HCEC 1CT (cell line): ENCODE measurements around the gene RNGTT.

Experiments used
- DNase-seq: peaks from one replicate; pipeline ENCODE4 v3.0.0-alpha.2; 2017

Gene RNGTT

DNA sequence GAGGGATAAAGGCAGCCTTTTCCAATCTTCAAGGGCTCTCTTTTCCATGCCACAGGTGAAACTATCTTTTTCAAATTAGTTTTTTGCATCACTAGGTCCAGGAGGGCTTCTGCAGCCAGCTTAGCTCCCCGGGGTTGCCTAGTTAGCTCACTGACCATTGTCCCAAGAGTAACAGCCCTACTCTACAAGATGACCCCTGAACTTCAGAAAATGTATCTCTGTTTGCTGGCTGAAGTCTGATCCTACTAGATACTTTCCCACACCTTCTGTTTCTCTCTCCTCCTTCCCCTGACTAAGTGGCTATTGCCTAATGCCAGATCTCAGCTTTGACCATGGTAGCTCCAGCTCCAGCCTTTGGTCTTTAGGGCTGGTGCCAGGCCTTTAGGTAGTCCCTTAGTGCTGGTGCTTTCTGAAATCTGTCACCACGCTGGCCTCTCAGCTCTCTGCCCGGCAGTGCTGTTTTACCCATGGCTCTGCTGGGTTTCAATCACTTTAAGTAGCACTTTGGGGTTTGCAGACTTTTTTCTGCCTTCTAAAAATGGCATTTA lies 255.1 kb downstream of the RNGTT start:
- no peak for DNase-seq

DNA sequence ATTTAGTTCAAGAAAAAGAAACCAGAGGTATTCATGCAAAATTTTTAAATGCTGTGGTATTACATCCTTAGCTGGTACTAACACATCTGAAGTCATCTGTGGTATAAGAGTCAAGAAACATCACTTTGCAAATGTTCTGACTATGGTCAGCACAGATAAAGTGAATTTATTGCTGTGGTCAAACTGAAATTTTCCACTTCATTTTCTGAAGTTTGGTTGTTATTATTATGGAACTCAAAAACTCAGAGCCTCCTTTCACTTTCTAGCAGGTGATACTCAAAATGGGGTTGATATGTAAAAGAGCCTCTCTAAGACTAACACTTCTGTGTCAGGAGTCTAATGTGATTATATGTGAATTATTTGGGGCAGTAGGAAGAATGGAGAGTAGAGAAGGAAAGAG lies 257.8 kb downstream of the RNGTT start:
- no peak for DNase-seq

DNA sequence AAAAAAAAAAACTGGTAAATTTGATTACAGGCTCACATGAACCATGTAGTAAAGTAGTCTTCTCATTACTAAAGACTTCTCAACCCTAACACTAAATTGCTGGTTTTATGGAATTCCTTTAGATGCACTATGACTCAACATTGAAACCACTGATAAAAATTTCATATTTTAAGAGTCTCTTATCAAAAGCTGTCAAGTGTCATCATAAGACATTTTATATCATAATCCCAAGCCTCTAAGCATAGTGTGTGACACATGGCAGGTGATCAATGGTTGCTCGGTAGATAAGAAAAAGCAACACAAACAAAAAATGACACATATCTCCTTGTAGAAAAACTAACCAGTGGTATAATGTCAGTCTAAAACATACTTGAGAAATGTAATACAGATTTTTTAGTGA lies 258.4 kb downstream of the RNGTT start:
- DNase-seq, result no peak

DNA sequence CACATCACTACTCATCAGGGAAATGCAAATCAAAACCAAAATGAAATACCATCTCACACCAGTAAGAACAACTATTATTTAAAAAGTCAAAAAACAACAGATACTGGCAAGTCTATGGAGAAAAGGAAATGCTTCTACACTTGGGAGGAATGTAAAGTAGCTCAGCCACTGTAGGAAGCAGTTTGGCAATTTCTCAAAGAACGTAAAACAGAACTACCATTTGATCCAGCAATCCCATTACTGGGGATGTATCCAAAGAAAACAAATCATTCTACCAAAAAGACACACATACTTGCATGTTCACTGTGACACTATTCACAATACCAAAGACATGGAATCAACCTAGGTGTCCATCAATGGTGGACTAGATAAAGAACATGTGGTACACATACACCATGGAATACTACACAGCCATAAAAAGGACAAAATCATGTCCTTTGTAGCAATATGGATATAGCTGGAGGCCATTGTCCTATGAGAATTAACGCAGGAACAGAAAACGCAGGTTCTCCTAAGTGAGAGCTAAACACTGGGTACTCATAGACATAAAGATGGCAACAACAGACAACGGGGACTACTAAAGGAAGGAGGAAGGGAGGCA lies 260.4 kb downstream of the RNGTT start:
- DNase-seq, result no peak

DNA sequence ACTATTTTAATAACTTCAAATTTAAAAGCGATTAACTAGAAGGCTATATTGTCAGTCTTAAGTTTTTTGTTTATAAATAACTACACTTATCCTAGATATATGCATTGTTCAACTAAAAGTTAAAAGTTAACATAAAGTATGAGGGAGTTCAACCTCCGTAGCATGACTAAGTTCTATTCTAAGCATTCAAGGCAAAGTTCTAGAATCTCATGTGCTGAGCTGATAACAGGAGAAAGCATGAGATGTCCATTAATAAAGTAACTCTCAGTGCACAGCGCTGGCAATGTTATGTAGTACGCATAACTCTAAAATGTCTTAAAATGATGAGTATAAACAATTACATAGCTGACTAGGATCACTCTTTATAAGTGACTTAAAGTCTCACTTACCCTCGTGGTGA lies 264.8 kb downstream of the RNGTT start:
- DNase-seq, result no peak

DNA sequence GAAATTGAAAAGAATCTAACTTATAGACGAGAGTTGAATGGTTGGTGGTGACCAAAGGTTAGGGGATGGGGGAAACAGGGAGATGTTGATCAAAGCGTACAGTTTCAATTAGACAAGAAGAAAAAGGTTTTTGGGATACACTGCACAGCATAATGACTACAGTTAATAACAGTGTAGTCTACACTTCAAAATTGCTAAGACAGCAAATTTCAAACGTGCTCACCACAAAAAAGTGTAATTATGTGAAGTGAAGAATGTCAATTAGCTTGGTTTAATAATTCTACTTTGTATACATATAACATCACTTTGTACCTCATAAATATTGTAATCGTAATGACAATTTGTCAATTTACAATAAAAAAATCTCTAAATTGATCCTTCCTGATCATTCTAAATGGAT lies 267.5 kb downstream of the RNGTT start:
- no peak for DNase-seq

DNA sequence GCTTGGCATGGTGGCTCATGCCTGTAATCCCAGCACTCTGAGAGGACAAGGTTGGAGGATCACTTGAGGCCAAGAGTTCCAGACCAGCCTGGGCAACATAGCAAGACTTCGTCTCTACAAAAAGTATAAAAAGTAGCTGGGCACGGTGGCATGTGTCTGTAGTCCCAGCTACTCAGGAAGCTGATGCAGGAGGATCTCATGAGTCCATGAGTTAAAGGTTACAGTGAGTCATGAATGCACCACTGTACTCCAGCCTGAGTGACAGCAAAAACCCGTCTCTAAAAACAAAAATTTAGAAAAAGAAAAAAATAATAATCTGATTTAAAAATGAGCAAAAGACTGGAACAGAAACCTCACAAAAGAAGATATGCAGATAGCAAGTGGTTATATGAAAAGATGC lies 279.7 kb downstream of the RNGTT start:
- DNase-seq, result peak; percentile 54

DNA sequence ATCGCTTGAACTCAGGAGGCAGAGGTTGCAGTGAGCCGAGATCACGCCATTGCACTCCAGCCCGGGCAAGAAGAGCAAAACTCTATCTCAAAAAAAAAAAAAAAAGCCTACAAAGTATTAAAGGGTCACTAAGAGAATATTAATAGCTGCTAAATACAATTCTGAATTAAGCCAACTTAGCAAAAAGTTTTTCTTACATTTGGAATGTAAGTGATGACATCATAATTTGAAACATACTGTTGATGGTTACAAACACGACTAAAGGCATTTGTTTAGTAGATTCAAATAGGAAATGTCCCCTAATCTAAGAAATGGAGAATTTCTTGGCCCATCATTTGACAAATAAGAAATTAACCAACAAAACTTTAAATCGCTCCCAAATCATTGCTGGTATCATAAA lies 282.8 kb downstream of the RNGTT start:
- DNase-seq, result no peak

DNA sequence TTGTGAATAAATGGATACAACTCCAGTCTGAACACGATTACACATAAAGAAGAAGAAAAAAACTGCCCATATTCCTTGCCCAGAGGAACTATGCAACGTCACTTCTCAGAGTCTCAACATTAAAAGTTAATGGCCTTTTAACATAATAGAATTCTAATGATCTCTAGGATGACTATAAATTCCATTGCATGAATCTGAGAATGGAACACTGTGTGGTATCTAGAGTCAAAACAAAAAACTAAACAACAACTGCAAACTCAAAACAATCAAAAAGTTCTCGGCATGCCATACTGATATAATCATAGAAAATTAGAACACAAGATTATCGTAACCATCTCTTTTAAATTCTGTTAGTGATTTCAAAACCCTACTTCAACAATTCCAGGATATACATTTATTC lies 283.6 kb downstream of the RNGTT start:
- DNase-seq, result no peak

DNA sequence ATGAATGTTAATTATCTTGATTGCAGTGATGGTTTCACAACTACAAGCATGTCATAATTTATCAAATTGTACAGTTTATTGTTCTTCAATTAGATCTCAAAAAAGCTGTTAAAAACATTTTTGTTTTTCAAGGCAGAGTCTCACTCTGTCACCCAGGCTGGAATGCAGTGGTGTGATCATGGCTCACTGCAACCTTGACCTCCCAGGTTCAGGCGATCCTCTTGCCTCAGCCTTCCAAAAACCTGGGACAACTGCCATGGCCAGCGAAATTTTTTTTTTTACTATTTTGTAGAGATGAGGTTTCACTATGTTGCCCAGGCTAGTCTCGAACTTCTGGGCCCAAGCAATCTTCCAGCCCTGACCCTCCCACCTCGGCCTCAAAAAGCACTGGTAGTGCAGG lies 286.1 kb downstream of the RNGTT start:
- DNase-seq, result no peak

DNA sequence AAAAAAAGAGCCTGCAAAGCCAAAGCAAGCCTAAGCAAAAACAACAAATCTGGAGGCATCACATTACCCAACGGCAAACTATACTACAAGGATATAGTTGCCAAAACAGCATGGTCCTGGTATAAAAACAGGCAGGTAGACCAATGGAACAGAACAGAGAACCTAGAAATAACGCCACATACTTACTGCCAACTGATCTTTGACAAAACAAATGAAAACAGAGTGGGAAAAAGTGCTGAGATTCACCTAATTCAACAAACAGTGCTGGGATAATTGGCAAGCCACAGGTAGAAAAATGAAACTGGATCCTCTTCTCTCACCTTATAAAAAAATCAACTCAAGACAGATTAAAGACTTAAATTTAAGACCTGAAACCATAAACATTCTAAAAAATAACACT lies 291.8 kb downstream of the RNGTT start:
- no peak for DNase-seq

DNA sequence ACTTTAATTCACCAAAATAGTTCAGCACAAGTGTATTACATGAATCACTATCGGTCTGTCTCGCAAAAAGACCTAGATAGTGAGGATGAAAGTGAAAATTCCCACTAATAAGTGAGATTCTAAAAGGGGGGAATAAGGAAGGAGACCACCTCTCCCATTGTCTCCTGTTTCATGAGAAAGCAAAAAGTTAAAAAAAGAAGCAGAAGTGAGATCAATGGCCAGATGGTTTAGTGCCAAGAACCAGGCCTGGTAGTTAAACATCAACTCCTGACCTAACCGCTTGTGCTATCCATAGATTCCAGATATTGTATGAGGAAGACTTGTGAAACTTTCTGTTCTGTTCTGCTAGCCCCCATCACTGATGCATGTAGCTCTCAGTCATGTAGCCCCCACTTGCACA lies 293.0 kb downstream of the RNGTT start:
- no peak for DNase-seq

DNA sequence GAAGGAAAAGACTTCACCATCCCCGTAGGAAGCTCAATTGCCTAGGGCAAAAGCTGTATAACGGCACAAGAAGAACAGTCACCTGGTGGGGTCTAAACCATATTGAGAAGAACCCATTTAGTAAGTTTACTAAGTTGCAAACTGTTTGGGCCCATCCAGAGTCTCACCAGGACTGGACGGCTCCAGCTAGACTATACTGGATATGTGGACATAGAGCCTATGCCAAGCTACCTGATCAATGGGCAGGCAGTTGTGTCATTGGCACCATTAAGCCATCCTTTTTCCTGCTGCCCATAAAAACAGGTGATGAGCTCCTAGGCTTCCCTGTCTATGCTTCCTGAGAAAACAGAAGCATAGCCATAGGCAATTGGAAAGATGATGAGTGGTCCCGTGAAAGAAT lies 293.9 kb downstream of the RNGTT start:
- DNase-seq, result no peak

DNA sequence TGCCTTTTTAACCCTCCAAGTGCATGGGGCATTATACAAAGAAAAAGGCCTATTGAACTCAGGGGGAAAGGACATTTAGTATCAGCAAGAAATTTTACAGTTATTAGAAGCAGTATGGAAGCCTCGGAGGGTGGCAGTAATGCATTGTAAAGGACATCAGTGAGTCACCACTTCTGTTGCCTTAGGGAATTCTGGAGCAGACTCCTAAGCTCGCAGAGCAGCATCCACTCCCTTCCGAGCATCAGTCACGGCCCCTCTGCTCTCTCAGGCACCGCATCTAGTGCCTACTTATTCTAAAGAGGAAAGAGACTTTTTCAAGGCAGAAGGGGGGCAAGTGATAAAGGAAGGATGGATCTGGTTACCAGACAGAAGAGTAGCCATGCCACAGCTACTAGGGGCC lies 296.5 kb downstream of the RNGTT start:
- DNase-seq, result no peak

DNA sequence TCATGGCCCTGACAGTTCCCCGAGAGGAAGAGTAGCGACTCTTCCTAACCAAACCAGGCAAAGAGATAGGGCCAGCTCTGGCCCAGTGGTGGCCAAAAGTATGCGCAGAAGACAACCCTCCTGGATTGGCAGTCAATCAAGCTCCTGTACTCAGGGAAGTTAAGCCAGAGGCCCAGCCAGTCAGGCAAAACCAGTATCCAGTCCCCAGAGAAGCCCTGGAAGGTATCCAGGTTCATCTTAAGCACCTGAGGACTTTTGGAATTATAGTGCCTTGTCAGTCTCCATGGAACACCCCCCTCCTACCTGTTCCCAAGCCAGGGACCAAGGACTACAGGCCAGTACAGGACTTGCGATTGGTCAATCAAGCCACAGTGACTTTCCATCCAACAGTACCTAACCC lies 298.3 kb downstream of the RNGTT start:
- DNase-seq, result no peak

DNA sequence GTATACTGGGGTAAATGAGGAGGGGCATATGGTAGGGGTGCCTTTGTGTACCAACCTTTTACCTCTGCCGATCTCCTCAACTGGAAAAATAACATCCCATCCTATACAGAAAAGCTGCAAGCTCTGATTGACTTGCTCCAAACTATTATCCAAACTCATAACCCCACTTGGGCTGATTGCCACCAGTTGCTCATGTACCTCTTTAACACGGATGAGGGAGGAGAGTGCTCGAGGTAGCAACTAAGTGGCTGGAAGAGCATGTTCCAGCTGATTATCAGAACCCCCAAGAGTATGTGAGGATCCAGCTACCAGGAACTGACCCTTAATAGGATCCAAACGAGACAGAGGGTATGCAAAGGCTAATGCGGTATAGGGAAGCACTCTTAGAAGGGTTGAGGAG lies 299.6 kb downstream of the RNGTT start:
- no peak for DNase-seq

DNA sequence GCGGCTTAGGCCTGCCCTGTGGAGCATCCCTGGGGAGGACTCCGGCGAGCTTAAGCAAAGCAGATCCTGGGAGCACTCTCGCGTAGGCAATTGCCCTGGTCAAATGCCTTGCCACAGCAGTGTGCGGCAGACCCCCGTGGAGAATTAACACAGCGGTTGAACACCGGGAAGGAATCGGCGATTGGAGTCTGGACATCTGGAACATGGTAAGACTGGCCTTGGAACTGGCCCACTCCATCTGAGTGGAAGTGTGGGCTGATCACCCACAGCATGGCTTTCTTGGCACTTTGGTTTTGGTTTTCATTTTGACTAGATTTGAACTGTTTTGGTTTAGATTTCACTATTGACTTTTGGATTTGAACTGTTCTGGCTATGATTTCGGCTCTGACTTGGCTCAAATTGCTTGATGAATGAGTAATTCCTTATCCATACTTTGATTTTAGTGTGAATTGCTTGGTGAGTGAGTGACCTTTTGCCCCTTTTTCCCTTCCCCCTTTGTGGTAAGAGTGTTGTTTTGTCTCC lies 300.7 kb downstream of the RNGTT start:
- no peak for DNase-seq

DNA sequence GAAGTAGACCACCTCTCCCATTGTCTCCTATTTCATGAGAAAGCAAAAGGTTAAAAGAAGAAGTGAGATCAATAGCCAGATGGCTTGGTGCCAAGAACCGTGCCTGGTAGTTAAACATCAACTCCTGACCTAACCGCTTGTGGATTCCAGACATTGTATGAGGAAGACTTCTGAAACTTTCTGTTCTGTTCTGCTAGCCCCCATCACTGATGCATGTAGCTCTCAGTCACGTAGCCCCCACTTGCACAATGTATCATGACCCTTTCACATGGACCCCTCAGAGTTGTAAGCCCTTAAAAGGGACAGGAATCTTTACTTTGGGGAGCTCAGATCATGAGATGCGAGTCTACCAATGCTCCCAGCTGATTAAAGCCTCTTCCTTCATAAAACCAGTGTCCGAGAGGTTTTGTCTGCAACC lies 301.2 kb downstream of the RNGTT start:
- no peak for DNase-seq

DNA sequence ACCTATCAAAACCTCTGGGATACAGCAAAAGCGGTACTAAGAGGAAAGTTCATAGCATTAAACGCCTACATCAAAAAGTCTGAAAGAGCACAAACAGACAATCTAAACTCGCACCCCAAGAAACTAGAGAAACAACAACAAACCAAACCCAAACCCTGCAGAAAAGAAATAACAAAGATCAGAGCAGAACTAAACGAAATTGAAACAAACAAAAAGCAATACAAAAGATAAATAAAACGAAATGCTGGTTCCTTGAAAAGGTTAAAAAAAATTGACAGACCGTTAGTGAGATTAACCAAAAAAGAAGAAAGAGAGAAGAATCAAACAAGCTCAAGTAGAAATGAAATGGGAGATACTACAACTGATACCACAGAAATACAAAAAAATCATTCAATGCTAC lies 302.3 kb downstream of the RNGTT start:
- no peak for DNase-seq

DNA sequence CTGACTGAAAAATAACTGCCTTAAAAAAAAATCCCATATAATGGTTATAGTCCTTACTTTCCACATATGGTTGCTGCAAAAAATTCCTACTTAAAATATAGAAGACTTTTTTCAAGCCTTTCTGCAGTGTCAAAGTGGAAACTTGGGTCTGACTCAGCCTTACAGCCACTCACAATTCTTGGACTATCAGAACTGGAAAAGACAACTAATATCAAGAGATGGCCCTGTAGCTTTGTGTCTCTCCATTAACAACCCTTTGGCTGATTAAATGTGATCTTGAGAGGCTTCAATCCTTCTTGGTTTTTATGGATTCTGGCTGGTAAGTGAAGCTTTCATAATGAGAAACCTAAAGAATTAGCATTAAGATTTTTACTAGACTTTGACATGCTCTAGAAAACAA lies 307.8 kb downstream of the RNGTT start:
- DNase-seq, result no peak

DNA sequence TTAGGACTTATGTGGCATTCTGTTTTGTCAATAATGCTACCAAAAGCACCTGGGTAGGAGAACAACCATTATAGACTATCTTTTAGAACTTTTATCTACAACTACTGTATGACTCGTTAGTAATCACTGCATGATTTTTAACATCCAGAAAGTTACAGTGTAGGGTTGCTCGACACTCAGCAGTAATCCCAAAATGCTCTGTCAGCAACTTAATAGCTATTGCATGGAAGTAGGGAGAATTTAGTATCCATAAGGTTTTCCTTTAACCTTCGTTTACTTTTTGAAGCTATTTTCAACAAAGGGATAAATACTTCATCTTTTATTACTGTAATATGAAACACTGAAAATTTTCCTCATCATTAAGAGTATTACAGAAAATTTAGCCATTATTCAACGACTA lies 309.5 kb downstream of the RNGTT start:
- DNase-seq, result no peak

DNA sequence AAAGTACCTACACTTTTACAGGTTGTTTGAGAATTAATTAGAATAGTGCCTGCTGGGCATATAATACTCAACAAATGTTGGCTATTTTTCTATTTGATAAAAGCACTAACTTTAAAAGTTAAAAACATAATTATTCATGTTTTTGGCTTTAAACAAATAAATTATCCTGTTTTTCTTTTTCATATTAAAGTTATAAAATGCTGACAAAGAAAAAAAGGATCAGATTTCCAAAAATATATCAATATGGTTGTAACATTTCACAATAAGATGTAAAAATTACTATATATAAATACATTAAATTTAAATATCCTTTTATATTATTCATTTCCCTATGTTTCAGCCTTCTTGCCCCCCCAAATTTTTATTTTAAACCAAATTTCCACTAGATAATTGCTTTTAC lies 312.0 kb downstream of the RNGTT start:
- no peak for DNase-seq

DNA sequence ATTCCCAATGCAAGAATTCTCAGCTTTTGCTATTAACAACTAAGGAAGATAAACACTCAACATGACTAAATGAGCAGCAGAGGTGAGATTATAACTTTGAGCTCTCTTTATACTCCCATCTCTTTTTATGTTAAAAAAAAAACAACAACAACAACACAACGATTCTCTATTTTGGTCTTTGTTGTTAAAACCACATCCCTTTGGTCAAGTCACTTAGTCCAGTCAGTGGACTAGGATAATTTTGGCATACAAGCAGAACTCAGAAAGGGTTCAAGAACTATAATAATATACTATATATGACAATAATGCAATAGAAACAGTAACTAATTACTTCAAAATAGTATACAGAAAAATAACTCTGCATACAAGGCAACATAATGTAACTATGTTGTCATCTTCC lies 312.4 kb downstream of the RNGTT start:
- DNase-seq, result no peak

DNA sequence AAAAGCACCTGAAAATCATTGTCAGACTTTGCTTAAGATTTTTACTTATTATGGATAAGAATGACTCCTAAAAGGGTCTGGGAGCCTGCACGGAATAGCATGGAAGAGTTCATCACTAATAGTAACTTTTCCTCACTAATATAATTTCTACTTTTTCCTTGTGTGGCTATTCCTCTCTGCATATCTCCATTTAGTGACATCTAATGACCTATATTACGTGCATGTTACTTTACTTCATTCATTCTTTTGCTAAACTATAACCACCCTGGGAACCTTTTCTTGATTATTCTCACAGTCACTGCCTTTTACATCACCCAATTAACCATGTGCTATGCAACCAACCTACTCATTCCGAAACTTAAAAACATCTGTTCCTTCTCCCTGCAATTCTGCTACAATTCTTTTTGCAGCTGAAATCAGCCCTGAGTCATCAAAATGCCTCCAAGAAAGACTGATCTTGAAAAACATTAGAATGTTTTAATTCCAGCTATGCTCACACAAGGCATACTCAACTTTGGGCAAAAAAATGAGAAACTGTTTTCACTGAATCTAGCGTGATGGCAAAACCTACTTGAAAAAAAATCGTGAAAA lies 313.3 kb downstream of the RNGTT start:
- peak; percentile 69 for DNase-seq
